NCI-H748 (cell line): ENCODE data around the gene RPS6KA2.

ENCODE experiments used
- DNase-seq: peaks from one replicate; lab custom pipeline; 2025; ENCODE audit not compliant: unreplicated experiment; lab: John Stamatoyannopoulos, UW

Gene RPS6KA2

GRCh38 chr6:166459272-166459671, 167.8 kb downstream of the RPS6KA2 start:
- no peak for DNase-seq

GRCh38 chr6:166456395-166457156, 170.5 kb downstream of the RPS6KA2 start:
- DNase-seq = peak; percentile 49

GRCh38 chr6:166454692-166455515, 172.1 kb downstream of the RPS6KA2 start:
- no peak for DNase-seq

DNA sequence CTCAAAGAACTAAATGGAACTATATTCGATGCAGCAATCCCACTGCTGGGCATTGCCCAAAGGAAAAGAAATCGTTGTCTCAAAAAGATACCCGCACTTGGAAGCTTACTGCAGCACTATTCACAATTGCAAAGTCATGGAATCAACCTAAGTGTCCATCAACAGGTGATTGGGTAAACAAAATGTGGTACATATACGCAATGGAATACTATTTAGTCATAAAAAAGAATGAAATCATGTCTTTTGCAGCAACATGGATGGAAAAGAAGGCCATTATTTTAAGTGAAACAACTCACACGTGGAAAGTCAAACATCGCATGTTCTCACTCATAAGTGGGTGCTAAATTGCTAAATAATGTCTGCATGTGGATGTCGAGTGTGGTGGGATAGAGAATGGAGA, 173.4 kb downstream of the RPS6KA2 start:
- no peak for DNase-seq

GRCh38 chr6:166450167-166450873, 176.7 kb downstream of the RPS6KA2 start:
- DNase-seq = no peak

DNA sequence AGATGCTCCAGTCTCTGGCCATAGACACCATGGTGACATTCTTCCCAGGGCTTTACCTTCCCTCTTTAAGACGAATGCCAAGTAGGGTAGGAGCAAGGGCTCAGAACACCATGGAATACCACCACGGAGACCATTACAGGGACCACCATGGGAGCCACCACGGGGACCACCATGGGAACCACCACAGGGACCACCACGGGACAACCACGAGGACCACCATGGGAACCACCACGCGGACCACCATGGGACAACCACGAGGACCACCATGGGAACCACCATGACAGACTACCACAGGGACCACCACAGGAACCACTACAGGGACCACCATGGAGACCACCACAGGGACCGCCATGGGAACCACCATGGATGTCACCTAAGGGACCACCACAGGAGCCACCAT, 177.4 kb downstream of the RPS6KA2 start:
- DNase-seq = no peak

GRCh38 chr6:166449036-166449435, 178.0 kb downstream of the RPS6KA2 start:
- DNase-seq = no peak

DNA sequence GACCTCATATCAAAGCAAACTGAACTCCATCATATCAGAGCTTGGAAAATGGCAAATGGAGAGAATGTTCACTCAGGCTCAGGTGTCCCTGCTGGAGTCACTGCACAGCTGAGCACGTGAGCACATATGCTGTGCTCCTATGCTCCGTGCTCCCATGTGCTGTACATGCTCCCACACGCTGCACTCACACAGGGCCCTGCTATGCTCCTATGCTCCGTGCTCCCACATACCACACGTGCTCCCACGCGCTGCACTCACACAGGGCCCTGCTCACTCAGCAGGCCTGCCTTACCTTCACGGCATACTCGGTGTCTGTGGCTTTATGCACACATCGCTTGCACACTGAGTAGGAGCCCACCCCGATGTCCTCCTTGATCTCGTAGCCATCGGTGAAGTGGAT, 178.6 kb downstream of the RPS6KA2 start:
- DNase-seq = no peak

GRCh38 chr6:166446567-166447065, 180.4 kb downstream of the RPS6KA2 start:
- DNase-seq = no peak

DNA sequence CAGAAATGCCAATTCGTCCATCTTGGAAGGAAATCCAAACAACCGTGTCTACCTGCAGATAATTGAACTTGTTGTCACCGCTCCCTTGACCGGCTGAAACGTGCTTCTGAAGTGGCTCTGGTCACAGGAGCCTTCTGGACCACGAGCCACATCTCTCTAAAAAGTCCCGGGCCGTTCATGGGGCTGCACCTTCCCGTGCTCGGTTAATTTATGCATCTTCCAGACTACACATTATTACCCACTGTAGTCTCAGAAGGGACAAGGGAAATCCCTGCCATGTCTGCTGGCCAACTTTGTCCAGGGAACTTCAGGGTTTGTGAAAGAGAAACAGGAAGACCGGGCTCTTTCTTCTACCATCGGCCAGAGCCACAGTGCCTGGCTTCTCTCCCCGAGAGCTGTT, 180.9 kb downstream of the RPS6KA2 start:
- DNase-seq = no peak

GRCh38 chr6:166444446-166444845, 182.6 kb downstream of the RPS6KA2 start:
- no peak for DNase-seq

DNA sequence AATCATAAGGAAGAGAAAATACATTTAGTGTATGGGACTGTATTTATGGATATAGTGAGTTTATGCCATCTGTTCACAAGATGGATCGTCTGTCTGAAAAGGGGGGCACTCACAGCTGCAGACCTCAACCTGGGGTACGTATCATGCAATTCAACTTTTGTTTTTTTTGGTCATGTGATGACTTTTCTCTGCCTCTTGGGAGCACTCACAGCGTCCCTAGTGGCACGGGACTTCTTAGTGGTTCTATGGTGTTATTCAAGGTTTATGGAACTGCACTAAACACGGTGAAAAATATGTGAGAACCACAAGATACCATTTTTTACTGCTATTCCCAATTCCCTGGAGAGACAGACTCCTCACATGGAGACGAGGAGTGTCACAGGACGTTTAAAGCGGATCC, 183.9 kb downstream of the RPS6KA2 start:
- no peak for DNase-seq

GRCh38 chr6:166442131-166442685, 184.8 kb downstream of the RPS6KA2 start:
- no peak for DNase-seq

GRCh38 chr6:166441325-166442078, 185.5 kb downstream of the RPS6KA2 start:
- no peak for DNase-seq

GRCh38 chr6:166440729-166441128, 186.3 kb downstream of the RPS6KA2 start:
- no peak for DNase-seq

- no peak for DNase-seq
These were observed 186.9 kb downstream of the RPS6KA2 start for GRCh38 chr6:166440106-166440505.

GRCh38 chr6:166439366-166440091, 187.5 kb downstream of the RPS6KA2 start:
- DNase-seq = no peak

GRCh38 chr6:166438211-166438861, 188.7 kb downstream of the RPS6KA2 start:
- DNase-seq = no peak

DNA sequence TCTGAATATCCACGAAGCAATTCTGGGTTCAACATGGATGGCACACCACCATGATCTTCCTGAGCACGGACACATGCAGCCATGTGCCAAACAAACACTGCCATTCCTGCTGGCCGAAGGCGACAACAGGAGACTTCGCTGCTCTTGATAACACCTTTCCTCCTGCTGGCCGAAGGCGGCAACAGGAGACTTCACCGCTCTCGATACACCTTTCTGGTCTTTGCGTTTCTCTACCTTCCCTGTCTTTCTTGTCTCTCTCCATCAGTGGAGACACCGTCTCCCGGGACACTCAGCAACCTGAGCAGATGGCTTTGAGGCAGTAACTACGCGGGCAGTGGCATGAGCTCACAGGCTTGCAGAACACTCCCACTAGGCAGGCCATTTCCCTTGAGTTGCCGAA, 189.4 kb downstream of the RPS6KA2 start:
- no peak for DNase-seq
